DMS114 treated with DMSO at 0.1 percent for 48 hours (cell line): ENCODE data around the gene KRT6C.
"Not testable (repeated sequence)": the region's sequence is repeated elsewhere in the genome, so short reads cannot be mapped to it uniquely, and the experiment has no call there.

Experiments used
- DNase-seq: peaks from one replicate; lab custom pipeline; 2025; ENCODE audit not compliant: unreplicated experiment; lab: John Stamatoyannopoulos, UW

KRT6C gene

DNA sequence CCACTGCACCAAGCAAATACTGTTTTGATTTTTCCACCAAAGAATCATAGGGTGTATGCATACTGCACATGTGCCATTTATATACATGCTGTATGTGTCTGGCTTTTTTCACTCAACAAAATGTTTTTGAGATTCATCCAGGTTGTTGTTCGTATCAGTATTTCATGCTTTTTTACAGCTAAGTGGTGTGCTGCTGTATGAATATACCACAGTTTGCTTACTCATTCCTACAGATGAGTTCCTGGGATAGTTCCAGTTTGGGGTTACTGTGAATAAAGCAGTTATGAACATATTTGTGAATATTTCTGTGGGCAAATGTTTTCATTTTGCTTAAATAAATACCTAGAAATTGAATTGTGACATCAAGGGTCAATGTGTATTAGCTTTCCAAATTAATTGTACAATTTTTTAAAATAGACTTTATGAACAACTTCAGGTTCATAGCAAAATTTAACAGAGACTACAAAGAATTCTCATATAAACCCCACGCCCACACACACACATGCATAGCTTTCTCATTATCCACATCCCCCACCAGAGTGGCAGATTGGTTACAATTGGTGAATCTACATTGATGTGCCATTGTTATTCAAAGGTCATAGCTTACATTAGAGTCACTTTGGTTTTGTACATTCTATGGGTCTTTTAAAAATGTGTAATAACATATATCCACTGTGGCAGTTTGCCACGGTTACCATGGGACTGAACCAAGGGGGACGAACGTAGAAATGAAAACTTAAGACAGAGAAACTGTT is 26.4 kb upstream of the KRT6C start:
- DNase-seq, result no peak

DNA sequence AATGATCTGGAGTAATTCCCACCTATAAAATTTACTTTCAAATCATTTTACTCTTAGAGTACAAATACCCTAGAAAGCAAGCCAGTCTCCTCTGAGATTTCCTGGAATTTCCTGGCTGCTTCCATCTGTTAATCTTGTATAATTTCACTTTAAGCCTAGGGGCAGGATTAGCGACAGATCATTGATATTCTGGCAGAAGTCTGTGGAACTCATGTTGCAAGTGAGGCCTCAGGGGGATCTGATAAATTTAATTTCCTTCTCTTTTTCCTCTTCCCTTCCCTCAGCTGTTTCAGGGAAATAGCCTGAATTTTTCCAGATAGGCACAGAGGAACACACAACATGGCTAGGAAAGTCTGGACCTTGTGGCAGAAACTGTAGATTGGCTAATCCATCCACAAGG is 25.3 kb upstream of the KRT6C start:
- DNase-seq, result no peak

DNA sequence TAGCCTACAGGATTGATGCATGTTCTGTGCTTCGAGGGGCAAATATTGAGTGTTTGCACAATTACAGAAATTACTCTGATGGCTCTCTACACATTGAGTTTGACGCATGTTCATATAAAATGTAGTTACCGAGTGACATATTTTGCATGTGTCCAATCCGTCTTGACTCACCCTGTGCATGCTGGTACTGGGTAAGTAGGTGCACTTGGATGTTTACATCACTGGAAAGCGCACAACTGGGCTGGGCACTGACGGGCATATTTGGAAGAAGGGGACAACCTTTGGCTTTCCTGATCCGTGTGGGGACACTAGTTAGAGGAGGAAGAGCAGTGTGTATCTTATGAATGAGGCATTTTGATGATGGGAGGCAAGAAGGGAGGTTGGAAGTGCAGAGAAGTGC is 24.4 kb upstream of the KRT6C start:
- DNase-seq, result no peak

DNA sequence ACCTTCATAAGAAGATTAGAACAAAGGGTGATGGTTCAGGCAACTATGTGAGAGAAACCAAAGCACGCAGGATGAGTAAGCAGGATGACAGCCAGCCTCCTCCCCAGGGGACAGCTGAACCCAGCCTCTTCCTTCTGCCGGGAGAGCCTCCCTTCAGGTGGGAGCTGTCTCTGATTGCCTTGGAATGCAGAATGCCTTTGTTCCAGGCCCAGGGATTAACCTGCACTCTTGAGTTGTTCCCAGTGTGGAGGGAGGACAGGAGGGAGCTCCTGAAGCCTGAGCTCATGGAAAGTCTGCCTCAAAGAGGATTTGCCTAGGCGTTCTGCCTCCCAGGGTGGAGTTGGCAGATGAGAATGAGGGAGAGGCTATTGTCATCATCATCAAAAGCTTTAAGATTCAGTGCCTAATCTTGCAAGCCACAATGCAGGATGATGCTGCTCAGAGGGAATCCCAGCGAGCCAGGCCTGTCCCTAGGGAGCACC is 23.0 kb upstream of the KRT6C start:
- no peak for DNase-seq

DNA sequence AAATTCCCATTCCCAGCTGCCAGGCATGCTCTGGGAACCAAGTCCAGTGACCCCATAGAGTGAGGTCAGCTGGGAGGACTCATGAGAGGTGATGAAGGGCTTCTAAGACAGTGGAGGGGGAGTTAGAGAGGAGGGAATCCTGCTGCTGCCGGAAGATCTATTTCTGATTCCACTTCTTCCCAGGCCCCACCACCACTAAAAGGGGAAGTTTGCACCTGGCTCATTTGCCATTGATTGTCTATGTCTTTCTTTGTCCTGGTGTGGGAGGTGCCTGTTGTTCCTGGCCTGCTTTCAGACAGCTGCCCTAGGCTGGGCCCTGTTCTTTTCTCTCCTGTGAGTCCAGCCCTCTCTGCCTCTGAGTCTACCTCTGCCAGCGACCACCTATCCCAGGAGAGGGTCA is 22.4 kb upstream of the KRT6C start:
- no peak for DNase-seq

DNA sequence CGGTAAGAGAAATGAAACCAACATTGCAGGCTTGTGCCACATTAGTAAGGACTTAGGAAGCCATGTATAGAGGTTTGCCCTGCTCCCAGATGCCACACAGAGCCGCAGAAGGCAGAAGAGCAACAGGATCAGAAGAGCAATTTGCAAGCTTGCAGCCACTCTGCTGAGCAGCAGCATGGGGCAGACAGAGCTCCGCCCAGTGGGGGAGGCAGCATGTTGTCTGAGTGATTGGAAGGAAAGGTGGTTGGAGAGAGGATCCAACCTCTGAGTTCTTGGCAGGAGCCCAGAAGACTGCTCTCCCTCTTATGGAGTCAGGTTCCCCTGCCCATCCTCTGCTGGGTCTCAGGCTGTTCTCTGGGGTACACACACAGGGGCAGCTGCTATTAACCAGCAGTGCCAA is 21.8 kb upstream of the KRT6C start:
- no peak for DNase-seq

DNA sequence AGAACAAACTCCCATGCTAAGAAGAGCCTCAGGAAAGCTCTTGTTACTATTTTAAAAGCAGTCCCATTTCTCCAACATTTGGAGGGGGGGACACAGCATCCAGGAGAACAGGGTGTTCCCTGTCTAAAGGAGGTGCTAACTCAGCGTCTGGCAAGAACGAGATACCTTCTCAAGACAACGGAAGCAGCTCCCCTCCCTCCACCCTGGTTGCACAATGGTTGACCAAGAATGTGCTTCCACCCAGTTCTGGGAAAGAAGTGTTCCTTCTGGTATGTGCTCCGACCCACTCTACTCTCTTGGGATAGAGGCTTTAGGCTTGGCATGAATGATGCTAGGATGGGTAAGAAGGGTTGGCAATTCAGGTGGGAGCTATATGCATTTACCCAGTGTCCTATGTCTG is 20.9 kb upstream of the KRT6C start:
- no peak for DNase-seq

DNA sequence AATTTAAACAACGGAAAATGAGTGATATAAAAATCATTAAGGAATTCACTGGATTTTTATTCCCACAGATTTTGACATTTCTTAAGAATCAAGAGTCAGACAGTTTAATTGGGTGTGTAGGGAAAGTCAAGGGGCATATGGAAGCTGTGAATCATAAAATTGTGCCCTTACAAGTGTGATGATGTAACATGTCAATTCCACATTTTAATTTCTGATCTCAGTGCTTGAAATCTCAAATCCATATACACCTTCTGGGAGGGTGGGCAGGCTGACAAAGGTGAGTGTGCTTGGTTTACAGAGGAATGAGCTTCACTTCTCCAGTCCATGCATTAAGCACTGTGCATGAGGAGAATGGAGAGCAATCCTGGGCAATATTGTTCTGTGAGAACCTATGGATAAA is 20.5 kb upstream of the KRT6C start:
- DNase-seq, result no peak

DNA sequence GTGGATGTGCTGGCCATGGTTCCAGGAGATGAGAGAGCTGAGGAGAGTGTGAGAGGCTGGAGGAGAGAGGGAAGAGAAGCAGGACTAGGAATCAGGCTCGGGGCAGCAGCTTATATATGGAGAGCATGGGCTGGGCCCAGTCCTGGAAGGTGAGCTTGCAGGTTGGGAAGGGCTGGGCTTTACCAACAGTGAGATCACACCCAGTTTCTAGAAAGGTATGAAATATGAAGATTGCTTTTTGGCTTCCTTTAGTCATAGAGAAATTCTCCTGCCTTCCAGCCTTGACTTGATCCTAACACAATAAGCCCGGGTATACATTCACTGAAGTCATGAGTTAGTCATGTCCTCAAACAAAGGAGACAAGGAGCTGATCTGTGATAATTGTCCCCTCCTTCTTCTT is 19.6 kb upstream of the KRT6C start, which contains the start of gene KRT6A:
Gene KRT6A, minus strand, starts transcription at position 86 of the 400 bp plus-strand sequence. Its CDS starts 69 bp downstream, at position 17.
- no peak for DNase-seq

DNA sequence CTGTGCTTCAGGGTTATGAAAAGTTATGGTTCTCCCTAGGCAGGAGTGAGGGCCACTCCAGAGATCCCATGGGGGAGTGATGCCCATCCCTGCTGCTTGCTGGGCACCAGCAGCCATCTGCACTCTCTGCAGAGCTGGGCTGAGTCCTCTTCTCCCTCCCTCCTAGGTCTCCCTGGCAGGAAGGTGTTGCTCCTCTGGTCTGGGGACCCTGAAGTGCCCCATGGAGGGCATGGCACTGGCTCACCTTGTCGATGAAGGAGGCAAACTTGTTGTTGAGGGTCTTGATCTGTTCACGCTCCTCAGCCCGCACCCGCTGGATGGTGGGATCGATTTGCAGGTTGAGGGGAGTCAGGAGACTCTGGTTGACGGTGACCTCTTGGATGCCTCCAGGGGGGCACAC is 18.8 kb upstream of the KRT6C start:
- DNase-seq, result not testable (repeated sequence)

DNA sequence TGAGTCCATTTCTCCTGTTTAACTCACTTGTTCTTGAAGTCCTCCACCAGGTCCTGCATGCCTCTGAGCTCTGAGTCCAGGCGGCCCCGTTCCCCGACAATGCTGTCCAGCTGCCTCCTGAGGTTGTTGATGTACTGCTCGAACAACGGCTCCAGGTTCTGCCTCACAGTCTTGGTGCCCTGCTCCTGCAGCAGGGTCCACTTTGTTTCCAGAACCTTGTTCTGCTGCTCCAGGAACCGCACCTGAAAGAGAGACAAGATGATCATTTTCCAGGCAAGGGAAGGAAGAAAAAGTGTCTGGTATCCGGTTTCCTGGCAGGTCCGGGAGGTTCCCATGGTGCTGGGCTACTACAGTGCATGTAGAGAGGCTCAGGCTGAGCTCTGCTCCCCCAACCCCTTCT is 17.9 kb upstream of the KRT6C start:
- not testable (repeated sequence) for DNase-seq

DNA sequence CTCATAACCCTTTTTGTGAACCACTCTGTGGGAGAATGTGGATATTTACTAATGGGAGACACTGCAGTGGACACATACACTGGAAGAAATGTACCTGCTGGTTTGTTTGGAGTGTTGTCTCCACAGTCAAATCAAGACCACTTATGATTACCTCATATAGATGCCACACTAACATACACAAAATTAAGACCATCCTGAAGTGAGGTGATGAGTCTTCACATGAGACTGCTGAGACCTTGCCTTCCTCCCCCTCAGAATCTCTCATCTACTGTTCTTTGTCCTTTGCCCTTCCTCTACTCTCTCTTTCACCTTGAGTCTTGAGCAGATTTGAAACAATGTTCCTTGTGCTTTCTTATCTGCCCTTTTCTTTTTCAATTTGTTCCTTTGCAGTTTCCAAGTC is 15.1 kb upstream of the KRT6C start:
- no peak for DNase-seq

DNA sequence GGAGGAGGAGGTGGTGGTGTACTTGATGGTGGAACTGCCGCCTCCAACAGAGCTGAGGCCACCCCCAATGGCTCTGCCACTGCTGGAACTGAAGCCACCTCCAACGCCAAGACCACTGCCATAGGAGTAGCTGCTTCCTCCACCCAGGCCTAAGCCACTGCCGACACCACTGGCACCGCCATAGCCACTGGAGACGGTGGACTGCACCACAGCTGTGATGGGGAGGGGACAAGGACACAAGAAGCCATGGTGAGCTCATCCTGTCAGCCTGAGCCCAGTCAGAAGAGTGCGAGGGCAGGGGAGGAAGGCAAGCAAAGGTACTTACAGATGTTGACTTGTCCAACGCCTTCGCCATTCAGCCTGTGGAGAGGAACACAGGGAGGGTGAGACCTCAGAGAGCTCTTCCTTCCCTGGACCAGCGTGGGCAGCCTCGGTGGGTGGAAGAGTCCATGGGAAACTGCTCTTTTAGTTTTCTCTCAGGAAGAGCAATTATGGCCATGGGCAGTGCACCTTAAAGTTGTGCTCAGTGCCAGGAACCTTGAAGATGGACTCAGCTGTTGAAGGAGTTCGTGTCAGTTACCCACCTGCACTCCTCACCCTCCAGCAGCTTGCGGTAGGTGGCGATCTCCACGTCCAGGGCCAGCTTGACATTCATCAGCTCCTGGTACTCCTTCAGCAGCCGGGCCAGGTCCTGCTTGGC is 14.3 kb upstream of the KRT6C start:
- DNase-seq, result not testable (repeated sequence)

DNA sequence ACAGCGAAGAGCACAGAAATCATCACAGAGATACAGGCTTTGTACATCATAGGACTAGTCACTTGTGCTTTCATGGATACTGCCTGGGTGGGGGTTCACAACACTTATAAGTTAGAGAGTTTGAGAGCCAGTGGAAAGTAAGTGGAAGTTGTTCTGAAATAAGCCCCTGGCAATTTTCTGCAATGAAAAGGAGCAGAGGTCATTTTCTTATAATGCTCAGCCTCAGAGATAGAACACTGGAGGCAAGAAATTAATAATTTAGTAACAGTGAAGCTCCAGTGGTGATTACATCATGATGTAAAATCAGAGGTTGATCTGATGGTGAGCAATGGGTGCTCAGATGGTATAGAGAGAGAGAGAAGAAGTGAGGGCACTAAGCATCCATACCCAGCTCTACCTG is 13.6 kb upstream of the KRT6C start:
- DNase-seq, result no peak

DNA sequence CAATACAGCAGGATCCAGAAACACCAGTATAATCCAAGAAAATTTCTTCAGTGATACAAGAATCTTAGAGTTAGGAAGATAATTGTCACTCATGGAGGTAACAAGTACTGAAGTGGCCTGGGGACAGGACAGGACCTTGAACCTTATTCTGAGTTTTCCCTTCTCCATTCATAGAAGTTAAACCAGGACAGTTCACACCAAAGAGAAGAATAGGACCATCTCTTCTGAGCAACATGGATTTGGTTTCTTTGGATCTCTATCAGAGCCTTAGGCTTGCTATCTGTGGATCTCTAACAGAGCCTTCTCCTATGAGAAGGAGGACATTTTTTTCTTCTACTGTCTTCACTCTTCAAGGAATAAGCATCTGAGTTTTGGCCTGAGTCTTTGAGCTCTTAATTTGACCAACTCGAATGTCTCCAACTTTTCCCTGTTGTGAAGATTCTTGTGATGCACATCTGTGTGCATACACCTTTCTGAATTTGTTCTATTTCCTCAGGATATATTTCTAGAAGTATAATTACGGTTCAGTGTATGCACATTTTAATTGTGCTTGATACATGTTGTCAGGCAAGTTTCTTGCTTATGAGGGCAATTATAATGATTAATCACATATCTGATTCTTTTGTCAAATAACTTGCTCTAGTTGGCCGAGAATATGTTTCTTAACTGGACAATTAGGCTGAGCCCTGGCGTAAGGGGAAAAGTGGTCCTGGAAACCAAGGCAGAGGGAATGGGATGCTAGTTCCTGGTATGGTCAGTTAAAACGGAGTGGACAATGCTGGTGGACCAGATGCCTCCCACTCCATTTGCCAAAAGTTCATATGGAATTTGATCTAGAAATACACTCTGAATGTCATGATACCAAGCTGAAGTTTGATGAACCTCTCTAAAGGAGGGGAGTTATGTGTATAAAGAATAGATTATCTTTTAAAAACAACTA is 12.8 kb upstream of the KRT6C start:
- no peak for DNase-seq

DNA sequence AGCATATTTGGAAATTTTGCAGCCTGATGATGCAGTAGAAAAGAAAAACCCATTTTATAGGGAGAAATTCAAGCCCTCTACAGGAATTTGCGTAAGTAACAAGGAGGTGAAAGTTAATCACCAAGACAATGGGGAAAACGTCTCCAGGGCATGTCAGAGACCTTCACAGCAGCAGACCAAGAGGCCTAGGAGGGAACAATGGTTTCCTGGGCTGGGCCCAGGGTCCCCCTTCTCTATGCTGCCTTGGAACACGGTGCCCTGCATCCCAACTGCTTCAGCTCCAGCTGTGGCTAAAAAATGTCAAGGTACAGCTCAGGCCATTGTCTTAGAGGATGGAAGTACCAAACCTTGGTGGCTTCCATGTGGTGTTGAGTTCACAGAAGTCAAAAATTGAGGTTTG is 6.5 kb upstream of the KRT6C start:
- DNase-seq, result no peak

DNA sequence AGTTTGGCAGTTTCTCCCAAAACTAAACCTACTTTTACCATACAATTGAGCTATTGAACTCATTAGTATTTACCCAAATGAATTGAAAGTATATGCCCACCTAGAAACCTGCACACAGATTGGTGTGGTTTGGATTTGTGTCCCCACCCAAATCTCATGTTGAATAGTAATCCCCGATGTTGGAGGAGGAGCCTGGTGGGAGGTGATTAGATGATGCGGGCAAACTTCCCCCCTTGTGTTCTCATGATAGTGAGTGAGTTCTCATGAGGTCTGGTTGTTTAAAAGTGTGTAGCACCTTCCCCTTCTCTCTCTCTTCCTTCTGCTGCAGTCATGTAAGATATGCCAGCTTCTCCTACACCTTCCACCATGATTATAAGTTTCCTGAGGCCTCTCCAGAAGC is 4.0 kb upstream of the KRT6C start:
- no peak for DNase-seq

DNA sequence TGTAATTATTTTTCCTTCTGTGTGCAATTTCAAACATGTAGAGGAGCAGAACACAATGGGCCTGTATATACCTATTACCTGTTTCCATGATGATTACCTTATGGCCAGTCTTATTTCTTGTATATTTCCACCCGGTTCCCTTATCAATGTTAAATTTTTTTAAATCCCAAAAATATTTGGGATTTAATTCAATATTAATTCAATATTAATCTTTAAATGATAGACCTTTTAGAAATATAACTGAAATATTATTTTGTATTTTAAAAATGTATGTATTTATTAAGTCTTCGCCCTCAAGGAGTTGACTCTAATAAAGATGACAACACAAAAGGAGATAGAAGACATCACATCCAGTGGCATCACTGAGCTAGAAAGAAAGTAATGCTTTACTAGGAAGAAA is 607 bp upstream of the KRT6C start:
- DNase-seq, result no peak

DNA sequence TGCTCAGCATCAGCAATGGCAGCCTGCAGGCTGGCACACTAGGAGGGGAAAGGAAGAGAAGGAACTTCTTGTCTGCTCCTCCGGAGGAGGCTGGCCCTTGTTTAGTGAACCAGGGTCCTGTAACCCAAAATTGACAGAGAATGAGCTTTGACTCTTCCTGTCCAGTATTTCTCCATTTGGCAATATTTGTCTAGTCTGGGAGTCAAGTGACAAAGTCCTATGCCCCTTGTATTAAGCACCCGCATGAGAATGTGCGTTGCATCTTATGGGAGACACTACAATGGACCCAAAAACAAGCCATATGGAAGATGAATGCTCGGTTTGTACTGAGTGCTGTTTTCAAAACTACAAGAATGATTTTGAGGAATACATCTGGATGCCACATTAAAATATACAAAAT is 3.8 kb downstream of the KRT6C start:
- no peak for DNase-seq

DNA sequence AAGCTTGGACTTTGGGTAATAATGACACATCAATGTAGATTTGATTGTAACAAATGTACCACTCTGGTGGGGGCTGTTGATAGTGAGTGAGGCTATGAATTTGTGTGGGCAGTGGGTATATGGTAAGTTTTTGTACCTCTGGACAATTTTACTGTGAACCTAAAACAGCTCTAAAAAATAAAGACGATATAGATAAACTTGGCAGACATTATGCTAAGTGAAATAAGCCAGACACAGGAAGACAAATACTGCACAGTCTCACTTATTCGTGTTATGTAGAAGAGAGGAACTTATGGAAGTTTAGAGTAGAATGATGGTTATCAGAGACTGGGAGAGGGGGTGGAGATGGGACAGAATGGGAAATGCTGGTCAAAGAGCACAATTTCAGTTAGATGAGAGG is 8.7 kb downstream of the KRT6C start:
- no peak for DNase-seq

DNA sequence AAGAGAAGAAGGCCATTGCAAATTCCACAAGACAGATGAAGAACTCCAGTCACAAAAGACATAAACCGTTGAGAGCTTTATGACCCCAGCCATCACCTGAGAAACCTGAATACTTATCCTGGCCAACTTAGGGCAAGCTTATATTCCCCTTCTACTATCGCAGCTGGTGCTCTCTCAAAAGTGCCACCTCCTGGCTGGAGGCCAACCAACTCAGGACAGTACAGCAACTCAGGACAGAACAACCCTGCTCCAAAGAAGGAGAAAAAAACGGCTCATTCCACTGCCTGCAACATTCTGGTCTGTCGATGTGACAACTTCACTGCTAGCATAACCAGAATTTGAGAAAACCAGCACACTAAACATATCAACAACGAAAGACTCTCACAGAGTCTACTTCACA is 11.9 kb downstream of the KRT6C start:
- no peak for DNase-seq
